ENCODE results near the gene YBX2. TPM values are rescaled to one million over a fixed set of nuclear protein-coding genes. Genes with fewer than 3 reads are reported as not detected.

YBX2 gene
- total and polyA plus RNA-seq, 2 experiments from 2014 or later: 0.22 TPM; not detected in 1

DNA sequence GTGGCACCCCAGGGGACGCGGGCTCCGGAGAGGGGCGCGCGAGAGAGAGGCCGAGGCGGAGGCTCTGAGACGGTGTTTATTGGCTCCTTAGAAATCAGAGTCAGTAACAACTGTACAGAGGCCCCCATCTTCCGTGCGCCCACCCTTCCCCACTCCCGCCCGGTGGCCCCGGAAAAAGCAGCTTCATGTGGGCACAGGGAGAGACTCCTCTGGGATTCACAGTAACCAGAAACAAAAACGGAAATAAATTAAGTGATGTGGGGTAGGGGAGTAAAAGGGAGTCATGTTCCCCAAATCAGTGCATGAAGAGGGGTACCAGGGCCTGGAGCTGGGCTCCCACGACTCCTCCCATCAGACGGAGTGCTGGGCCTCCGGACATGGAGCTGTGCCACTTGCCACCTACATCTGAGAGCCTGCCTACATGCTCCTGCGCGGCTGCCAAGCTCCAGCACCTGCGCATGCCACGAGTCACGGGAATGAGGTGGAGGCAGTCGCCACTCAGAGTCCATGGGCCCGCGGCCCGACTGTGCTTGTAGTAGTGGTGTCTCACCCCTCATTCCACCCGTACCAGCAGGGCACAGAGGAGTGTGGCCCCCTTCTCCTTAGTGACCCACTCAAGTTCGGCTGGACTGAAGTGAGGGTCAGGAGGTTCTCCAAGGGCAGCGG lies 21.3 kb upstream of the YBX2 start:
- 36 to 47% methylated on average over 24 to 29 of the region's 30 CpGs for WGBS, 2 experiments (ENCODE audit: low coverage in 1 of 2, low lambda C conversion rate in 2 of 2, missing lambda C conversion rate in 2 of 2)
- Histone ChIP-seq H3F3A (ENCODE audit: insufficient read depth) (peaks cover 38% of the 10 kb centered on the region), H3K27ac (peak overlapping the region; percentile 67), H3K4me2 (ENCODE audit: unreplicated experiment) (peak overlapping the region; percentile 93), H3K79me2 (ENCODE audit: insufficient read depth) (peaks cover 41% of the 10 kb centered on the region), H3K4me1 (ENCODE audit: insufficient read depth) (peaks cover 30% of the 10 kb centered on the region), H3K4me3 (peak overlapping the region; percentile 98), H3K9me3 (ENCODE audit: low read depth) (no peaks in the 10 kb centered on the region), H2AFZ (peak overlapping the region; percentile 80), H3K9ac (peak overlapping the region; percentile 81), H3K27me3 (replicated peaks; ENCODE audit: insufficient read depth) (no peaks in the 10 kb centered on the region), H4K20me1 (ENCODE audit: insufficient read depth) (peaks cover 6% of the 10 kb centered on the region), H3K36me3 (ENCODE audit: low read depth) (peaks cover 27% of the 10 kb centered on the region), H3K9me2 (ENCODE audit: insufficient read depth) (no peaks in the 10 kb centered on the region)
- DNase-seq: no peak
- in situ Hi-C loops (cut with MboI): no loop called here
- TF ChIP-seq EZH2 (IDR thresholded peaks at IDR 0.05; ENCODE audit: insufficient read depth, poor library complexity, severe bottlenecking) (no peak), EZH2phosphoT487 (IDR thresholded peaks at IDR 0.05; ENCODE audit: insufficient read depth, low read depth) (no peak)

DNA sequence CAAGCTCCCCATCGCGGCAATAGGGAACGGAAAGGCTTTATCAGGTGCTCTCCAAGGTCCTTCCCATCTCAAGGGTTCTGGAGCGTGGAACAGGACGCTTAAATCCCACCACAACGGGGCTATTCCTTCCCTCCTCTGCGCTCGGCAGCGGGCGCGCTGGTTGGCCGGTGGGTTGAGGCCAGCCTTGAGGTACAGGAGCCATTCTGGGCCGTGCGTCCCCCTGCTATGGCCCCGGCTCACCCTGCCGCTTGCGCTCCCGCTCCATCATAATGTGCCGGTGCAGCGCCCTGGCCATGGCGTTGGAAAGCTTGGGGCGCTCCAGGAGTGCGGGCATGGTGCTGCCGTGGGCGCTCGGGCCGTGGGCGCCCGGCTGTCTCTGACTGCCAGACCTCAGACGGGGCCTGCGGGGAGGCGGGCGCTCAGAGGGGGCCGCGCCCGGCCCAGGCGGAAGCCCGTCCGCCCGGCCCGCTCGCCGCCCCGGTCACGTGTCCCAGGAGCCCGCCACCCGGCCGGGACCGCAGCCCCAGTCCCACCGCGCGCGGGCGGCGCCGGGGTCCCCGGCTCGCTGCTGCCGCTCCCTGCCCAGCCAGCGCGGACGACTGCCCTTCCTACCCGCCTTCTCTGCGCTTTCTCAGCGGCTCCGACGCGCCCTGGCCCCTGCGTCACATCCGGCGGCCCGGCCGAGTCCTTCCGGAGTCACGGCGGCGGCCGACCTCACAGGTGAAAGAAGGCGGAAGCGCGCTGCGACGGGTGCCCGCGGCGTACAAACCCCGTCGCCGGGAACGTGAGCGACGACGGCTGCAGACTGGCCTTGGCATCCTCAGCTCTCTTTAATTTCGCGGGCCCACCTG lies 20.5 kb upstream of the YBX2 start, which contains the start of gene GPS2:
Gene GPS2 (minus strand): TSS at position 642 of the 851 bp plus-strand sequence. CDS start 308 bp downstream, at position 334.
- Histone ChIP-seq H3K36me3 (ENCODE audit: low read depth) (peaks cover 35% of the 10 kb centered on the region), H4K20me1 (ENCODE audit: insufficient read depth) (peaks cover 12% of the 10 kb centered on the region), H3K27ac (peak within 1 kb of the TSS; percentile 67), H2AFZ (peak within 1 kb of the TSS; percentile 80), H3K9me2 (ENCODE audit: insufficient read depth) (no peaks in the 10 kb centered on the region), H3K4me3 (peak within 1 kb of the TSS; percentile 98), H3K27me3 (replicated peaks; ENCODE audit: insufficient read depth) (no peaks in the 10 kb centered on the region), H3K4me2 (ENCODE audit: unreplicated experiment) (peak within 1 kb of the TSS; percentile 93), H3K9me3 (ENCODE audit: low read depth) (no peaks in the 10 kb centered on the region), H3K4me1 (ENCODE audit: insufficient read depth) (peaks cover 38% of the 10 kb centered on the region), H3F3A (ENCODE audit: insufficient read depth) (peaks cover 46% of the 10 kb centered on the region), H3K79me2 (ENCODE audit: insufficient read depth) (peaks cover 49% of the 10 kb centered on the region), H3K9ac (peak within 1 kb of the TSS; percentile 81)
- in situ Hi-C loops (cut with MboI): no loop called here
- 1 to 2% methylated on average over 59 to 77 of the region's 95 CpGs for WGBS, 2 experiments (ENCODE audit: low coverage in 1 of 2, low lambda C conversion rate in 2 of 2, missing lambda C conversion rate in 2 of 2)
- TF ChIP-seq EZH2 (IDR thresholded peaks at IDR 0.05; ENCODE audit: insufficient read depth, poor library complexity, severe bottlenecking) (no peak), EZH2phosphoT487 (IDR thresholded peaks at IDR 0.05; ENCODE audit: insufficient read depth, low read depth) (no peak)
- DNase-seq: peak; percentile 94

DNA sequence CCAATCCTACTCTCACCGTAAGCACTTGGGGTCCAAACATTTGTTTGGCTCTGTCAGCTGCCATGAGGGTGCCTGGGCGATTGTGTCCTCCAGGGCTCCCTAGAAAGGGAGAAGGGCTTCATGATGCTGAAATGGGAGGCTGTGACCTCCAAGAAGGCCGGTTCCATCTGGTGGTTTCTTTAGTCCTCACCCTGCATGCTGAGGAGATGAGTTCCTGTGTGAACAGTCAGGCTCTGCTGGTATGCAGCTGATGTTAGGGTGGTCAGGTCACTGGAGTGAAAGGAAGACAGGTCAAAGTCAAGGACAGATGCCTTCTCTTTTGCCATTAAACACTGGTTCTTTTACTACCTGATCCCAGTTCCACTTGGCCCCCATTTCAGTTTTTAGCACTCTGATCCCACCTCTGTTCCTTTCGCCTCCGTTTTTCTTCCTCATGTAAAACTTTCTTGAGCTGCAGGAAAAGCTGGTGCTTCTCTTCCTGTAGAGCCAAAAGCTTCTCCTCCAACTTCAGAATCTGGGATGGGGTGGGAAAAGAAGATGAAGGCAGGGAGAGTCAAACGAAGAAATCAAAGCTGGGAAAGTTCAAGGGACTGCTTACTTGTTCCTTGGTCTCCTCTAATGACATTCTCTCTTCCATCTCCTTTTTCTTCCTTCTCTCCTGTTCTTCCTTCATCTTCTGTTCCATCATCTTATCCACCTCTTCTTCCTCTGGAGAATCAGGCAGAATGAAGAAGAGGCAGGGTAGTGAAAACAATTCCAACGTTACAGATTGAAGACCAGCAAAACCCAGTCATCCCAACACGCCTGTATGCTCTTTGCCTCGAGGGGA lies 19.7 kb upstream of the YBX2 start:
- Histone ChIP-seq H3K36me3 (ENCODE audit: low read depth) (peaks cover 42% of the 10 kb centered on the region), H3K4me1 (ENCODE audit: insufficient read depth) (peaks cover 45% of the 10 kb centered on the region), H3F3A (ENCODE audit: insufficient read depth) (peaks cover 54% of the 10 kb centered on the region), H4K20me1 (ENCODE audit: insufficient read depth) (peaks cover 21% of the 10 kb centered on the region), H3K9me2 (ENCODE audit: insufficient read depth) (no peaks in the 10 kb centered on the region), H3K27me3 (replicated peaks; ENCODE audit: insufficient read depth) (no peaks in the 10 kb centered on the region), H3K9me3 (ENCODE audit: low read depth) (no peaks in the 10 kb centered on the region), H3K4me3 (peak overlapping the region; percentile 98), H3K9ac (peak overlapping the region; percentile 81), H3K4me2 (ENCODE audit: unreplicated experiment) (peak overlapping the region; percentile 93), H3K79me2 (ENCODE audit: insufficient read depth) (peaks cover 57% of the 10 kb centered on the region), H2AFZ (no peak overlapping the region), H3K27ac (peak overlapping the region; percentile 67)
- in situ Hi-C loops (cut with MboI): no loop called here
- WGBS, 2 experiments (ENCODE audit: low coverage in 1 of 2, low lambda C conversion rate in 2 of 2, missing lambda C conversion rate in 2 of 2): 40 to 43% methylated on average over 9 of the region's 9 CpGs
- DNase-seq: peak; percentile 61
- TF ChIP-seq EZH2phosphoT487 (IDR thresholded peaks at IDR 0.05; ENCODE audit: insufficient read depth, low read depth) (no peak), EZH2 (IDR thresholded peaks at IDR 0.05; ENCODE audit: insufficient read depth, poor library complexity, severe bottlenecking) (no peak)
